ENCODE data around the gene STRN3. TPM values are rescaled to one million over a fixed set of nuclear protein-coding genes. Genes with fewer than 3 reads are reported as not detected.

Gene STRN3
- total and polyA plus RNA-seq, 2 of the 4 experiments (the other 2 are of a cell fraction), result 10.8 to 78.7 TPM

GRCh38 chr14:30894923-30895515 is 131.2 kb downstream of the STRN3 start:
- dilution Hi-C loops (cut with HindIII; ENCODE audit: low sequenced_read_pairs, unreplicated experiment) (no loop called here), intact Hi-C loops (cut with micrococcal nuclease) (loop anchor here (10.0 kb wide), 1 partner anchor 220 kb away; no protein-coding TSS in a partner anchor), in situ Hi-C loops (cut with MboI; ENCODE audit: low sequenced_read_pairs) (no loop called here)
- Histone ChIP-seq H3K4me1 (ENCODE audit: control insufficient read depth, insufficient read depth, low read length) (no peaks in the 10 kb centered on the region), H4K91ac (ENCODE audit: insufficient read depth, low read depth, low read length) (no peak overlapping the region), H3K9me1 (ENCODE audit: insufficient read depth, low read length) (peaks cover 5% of the 10 kb centered on the region; the same call in 1 of the 2 replicates), H3K4ac (ENCODE audit: low read depth, low read length) (no peak overlapping the region), H3K9me3 (ENCODE audit: control insufficient read depth, insufficient read depth, low read length) (no peaks in the 10 kb centered on the region), H4K20me1 (ENCODE audit: insufficient read depth, low read length) (peaks cover 3% of the 10 kb centered on the region), H3K4me2 (ENCODE audit: low read depth, low read length) (no peak overlapping the region), H2BK20ac (ENCODE audit: low read depth, low read length) (no peak overlapping the region), H3K27me3 (ENCODE audit: control insufficient read depth, insufficient read depth, low read length) (no peaks in the 10 kb centered on the region), H2BK120ac (ENCODE audit: low read depth, low read length) (no peak overlapping the region), H2AK5ac (ENCODE audit: low read depth, low read length) (no peak overlapping the region), H3K36me3 (ENCODE audit: control insufficient read depth, insufficient read depth, low read length) (peaks cover 8% of the 10 kb centered on the region), H2AK9ac (replicated peaks; ENCODE audit: low read depth, low read length, poor library complexity) (no peak overlapping the region), H3K9ac (ENCODE audit: low read depth, low read length) (no peak overlapping the region), H3K4me3 (ENCODE audit: insufficient read depth, low read depth, low read length) (no peak overlapping the region), H3K23ac (ENCODE audit: low read depth, low read length) (peak overlapping the region; percentile 65; the same call in 1 of the 2 replicates), H3K18ac (ENCODE audit: low read depth, low read length) (no peak overlapping the region), H2BK15ac (ENCODE audit: low read depth, low read length) (no peak overlapping the region), H3K79me1 (ENCODE audit: low read depth in 1 of 2, low read length in 2 of 2) (peaks cover 8 to 10% of the 10 kb centered on the region in 2 experiments; a peak in 3 of 4 replicates), H3K27ac (ENCODE audit: insufficient read depth, low read length) (no peak overlapping the region), H4K8ac (ENCODE audit: low read depth in 2 of 2, low read length in 2 of 2) (no peak overlapping the region), H4K5ac (ENCODE audit: low read depth, low read length) (no peak overlapping the region), H2AFZ (replicated peaks; ENCODE audit: low read length, poor library complexity) (no peak overlapping the region), H3K56ac (ENCODE audit: extremely low read depth, insufficient read depth, low read length) (no peak overlapping the region), H3K14ac (replicated peaks; ENCODE audit: low read depth, low read length) (no peak overlapping the region), H2BK5ac (ENCODE audit: low read depth, low read length, poor library complexity, severe bottlenecking) (no peak overlapping the region)
- ChIA-PET POLR2A (ENCODE audit: unreplicated experiment) (interaction anchor here (0.6 kb wide), 1 partner anchor 16 kb away, joined by 5 read pairs; no protein-coding TSS in a partner anchor), CTCF (interaction anchor here (1.1 kb wide), 1 partner anchor 9 kb away, joined by 3 read pairs; no protein-coding TSS in a partner anchor)
- no CpG with 5 or more reads among the region's 4 CpGs for WGBS, 2 experiments (ENCODE audit: extremely low coverage in 2 of 2, insufficient read length in 1 of 2)
- DNase-seq, result no peak
- TF ChIP-seq MAFK (IDR thresholded peaks at IDR 0.05; ENCODE audit: low read depth, low read length) (no peak), RFX5 (IDR thresholded peaks at IDR 0.05; ENCODE audit: low read depth, low read length) (no peak), CHD1 (IDR thresholded peaks at IDR 0.05; ENCODE audit: low read depth, low read length) (no peak), NFE2L2 (IDR thresholded peaks at IDR 0.05; ENCODE audit: low read depth, low read length) (no peak), SMC3 (IDR thresholded peaks at IDR 0.05; ENCODE audit: low read depth, low read length) (no peak), MXI1 (IDR thresholded peaks at IDR 0.05; ENCODE audit: borderline replicate concordance, low read depth, low read length) (no peak), RAD21 (IDR thresholded peaks at IDR 0.05; ENCODE audit: low read length) (no peak), POLR2A (IDR thresholded peaks at IDR 0.05; ENCODE audit: low read depth, low read length) (no peak), USF2 (IDR thresholded peaks at IDR 0.05; ENCODE audit: low read depth, low read length) (no peak), CEBPB (IDR thresholded peaks at IDR 0.05; ENCODE audit: low read depth, low read length) (no peak)
- TF ChIP-seq, protein P1, sequence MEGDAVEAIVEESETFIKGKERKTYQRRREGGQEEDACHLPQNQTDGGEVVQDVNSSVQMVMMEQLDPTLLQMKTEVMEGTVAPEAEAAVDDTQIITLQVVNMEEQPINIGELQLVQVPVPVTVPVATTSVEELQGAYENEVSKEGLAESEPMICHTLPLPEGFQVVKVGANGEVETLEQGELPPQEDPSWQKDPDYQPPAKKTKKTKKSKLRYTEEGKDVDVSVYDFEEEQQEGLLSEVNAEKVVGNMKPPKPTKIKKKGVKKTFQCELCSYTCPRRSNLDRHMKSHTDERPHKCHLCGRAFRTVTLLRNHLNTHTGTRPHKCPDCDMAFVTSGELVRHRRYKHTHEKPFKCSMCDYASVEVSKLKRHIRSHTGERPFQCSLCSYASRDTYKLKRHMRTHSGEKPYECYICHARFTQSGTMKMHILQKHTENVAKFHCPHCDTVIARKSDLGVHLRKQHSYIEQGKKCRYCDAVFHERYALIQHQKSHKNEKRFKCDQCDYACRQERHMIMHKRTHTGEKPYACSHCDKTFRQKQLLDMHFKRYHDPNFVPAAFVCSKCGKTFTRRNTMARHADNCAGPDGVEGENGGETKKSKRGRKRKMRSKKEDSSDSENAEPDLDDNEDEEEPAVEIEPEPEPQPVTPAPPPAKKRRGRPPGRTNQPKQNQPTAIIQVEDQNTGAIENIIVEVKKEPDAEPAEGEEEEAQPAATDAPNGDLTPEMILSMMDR (conservative IDR thresholded peaks at IDR 0.05; ENCODE audit: low read depth, low read length), result no peak
- TF ChIP-seq, protein P2, sequence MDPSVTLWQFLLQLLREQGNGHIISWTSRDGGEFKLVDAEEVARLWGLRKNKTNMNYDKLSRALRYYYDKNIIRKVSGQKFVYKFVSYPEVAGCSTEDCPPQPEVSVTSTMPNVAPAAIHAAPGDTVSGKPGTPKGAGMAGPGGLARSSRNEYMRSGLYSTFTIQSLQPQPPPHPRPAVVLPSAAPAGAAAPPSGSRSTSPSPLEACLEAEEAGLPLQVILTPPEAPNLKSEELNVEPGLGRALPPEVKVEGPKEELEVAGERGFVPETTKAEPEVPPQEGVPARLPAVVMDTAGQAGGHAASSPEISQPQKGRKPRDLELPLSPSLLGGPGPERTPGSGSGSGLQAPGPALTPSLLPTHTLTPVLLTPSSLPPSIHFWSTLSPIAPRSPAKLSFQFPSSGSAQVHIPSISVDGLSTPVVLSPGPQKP (IDR thresholded peaks at IDR 0.05; ENCODE audit: borderline replicate concordance, low read depth, low read length), result no peak
- ATAC-seq (ENCODE audit: low read depth), result 0 out of 2 replicates have a peak, but pooled peaks have one; percentile 60
- BruUV-seq (replicated peaks), result TSS peak; percentile 73

Data from IMR-90 (cell line).